ENCODE data around the gene PCDHGA4. TPM values are rescaled to one million over a fixed set of nuclear protein-coding genes. Genes with fewer than 3 reads are reported as not detected.
"Not testable (repeated sequence)": the region's sequence is repeated elsewhere in the genome, so short reads cannot be mapped to it uniquely, and the experiment has no call there.

The PCDHGA4 gene
- 10.6 TPM for total RNA-seq

- no peak for DNase-seq (ENCODE audit: low spot score)
- intact Hi-C loops (cut with DNase I), result no loop called here
- no peak for ATAC-seq
Observed at GRCh38 chr5:141354900-141355469, at the start of gene PCDHGA4. Gene PCDHGA4, plus strand, starts transcription at chr5:141355021. Its CDS starts 87 bp downstream, at chr5:141355108.

- no peak for DNase-seq (ENCODE audit: low spot score)
- no peak for ATAC-seq
- intact Hi-C loops (cut with DNase I), result no loop called here
Observed at GRCh38 chr5:141306630-141307029, 48.2 kb upstream of the PCDHGA4 start.

GRCh38 chr5:141313711-141314110, 41.1 kb upstream of the PCDHGA4 start:
- DNase-seq (ENCODE audit: low spot score), result no peak
- ATAC-seq, result no peak
- intact Hi-C loops (cut with DNase I), result no loop called here

DNA sequence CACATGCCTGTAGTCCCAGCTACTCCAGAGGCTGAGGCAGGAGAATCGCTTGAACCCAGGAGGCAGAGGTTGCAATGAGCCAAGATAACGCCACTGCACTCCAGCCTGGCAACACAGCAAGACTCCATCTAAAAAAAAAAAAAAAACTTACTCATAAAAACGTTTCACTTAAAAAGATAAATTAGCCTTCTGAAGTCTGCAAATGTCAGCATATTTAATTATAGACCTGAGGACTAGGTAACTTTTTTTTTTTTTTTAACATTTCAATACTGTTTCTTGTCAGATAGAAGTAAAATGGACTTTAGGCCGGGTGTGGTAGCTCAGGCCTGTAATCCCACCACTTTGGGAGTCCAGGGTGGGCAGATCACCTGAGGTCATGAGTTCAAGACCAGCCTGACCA, 37.9 kb upstream of the PCDHGA4 start:
- ATAC-seq; intact Hi-C loops (cut with DNase I): not testable (repeated sequence)

DNA sequence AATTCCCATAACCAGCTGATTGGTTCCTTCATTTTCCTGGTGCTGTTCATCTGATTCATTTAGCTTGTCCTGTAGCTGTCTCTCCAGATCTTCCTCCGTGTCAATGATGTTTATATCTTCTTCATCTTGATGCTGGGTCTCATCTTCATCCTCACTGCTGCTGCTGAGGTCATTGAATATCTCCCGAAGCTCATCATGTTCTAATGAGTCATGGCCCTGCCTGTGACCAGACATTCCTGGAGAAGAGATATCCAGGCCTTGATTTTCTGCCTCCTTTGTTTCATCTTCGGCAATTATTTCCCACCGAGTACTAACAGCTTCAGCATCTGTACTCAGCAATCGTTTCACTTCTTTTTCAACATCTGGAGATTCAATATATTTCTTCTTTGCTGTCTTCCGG, 35.6 kb upstream of the PCDHGA4 start:
- ATAC-seq, result no peak
- no peak for DNase-seq (ENCODE audit: low spot score)
- intact Hi-C loops (cut with DNase I), result no loop called here

More for the DNA sequence above, 37.9 kb upstream of the PCDHGA4 start:
- DNase-seq (ENCODE audit: low spot score), result not testable (repeated sequence)

- intact Hi-C loops (cut with DNase I), result loop anchor here (5.0 kb wide), 1 partner anchor 238 kb away; no protein-coding TSS in a partner anchor
- ATAC-seq (no peak), DNase-seq (ENCODE audit: low spot score) (no peak)
Observed at GRCh38 chr5:141319699-141320098, 35.1 kb upstream of the PCDHGA4 start.

DNA sequence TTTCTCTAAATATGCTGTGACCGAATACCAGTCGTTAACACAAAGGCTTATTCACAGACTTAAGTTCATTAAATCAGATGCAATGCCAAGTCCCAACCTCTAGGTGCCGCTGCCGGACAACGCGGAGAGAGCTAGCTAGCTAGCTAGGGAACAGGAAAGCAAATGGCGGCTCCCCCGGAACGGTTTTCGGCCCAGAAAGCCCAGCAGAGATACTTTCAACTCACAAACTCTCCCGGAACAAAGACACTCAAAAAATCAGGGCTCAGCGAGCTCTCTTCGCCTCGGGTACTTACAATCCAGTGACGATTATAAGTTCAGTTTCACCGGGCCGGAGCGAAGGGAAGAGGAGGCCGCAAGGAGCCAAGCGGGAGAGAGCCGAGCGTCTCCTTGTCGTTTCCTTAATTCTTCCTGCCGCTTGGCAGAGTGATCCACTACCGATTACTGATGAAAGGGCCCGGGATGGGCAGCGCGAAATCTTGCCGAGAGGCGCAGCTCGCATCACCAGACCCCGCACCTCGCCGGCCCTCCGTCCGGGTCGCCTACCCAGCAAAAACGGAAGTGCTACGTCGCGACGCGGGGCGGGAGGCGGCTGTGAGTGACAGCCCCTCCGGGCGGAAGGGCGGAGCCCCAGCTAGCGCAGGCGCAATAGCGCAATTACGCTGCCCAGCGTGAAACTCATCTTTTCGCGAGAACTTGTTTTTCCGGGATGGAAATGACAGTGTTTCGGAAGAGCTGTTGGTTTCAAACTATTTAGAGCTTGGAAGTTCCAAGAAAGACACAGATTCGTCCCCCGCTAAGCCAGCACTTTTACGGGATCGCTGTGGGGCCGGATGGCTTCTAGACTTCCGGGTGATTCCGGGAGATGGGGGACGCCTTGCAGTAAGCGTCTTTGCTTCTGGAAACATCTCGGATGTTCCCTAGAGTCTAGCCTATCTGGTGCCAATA, 34.3 kb upstream of the PCDHGA4 start, which contains the start of gene TAF7:
TSS of gene TAF7 (minus strand) at position 560 of the 945 bp plus-strand sequence. CDS start 740 bp downstream, outside the sequence.
- DNase-seq (ENCODE audit: low spot score) (peak; percentile 95), ATAC-seq (peak; percentile 100)
- intact Hi-C loops (cut with DNase I), result loop anchor here (5.0 kb wide), 1 partner anchor 237 kb away; no protein-coding TSS in a partner anchor

DNA sequence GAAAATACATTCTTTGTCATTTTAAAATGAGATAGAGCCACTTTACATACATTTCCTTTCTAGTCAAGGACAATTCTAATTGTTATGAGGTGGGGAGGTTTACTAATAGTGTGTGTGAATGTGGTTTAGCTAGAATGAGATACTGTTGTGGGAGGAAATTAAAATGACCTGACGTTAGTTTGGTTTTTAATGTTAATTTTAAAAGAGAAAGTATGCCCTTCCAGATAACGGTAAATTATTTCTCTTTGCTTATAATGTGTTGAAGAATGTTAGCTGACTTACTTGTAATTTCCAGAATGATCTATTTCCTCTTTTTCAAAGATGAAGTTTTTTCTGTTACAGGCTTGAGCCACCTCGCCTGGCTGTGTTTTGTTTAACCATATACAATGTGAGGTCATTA, 32.6 kb upstream of the PCDHGA4 start:
- DNase-seq (ENCODE audit: low spot score), result no peak
- intact Hi-C loops (cut with DNase I), result loop anchor here (5.0 kb wide), 1 partner anchor 235 kb away; no protein-coding TSS in a partner anchor
- no peak for ATAC-seq

GRCh38 chr5:141326088-141326854, 28.6 kb upstream of the PCDHGA4 start:
- DNase-seq (ENCODE audit: low spot score), result peak; percentile 75
- peak; percentile 88 for ATAC-seq
- intact Hi-C loops (cut with DNase I), result no loop called here

- DNase-seq (ENCODE audit: low spot score) (no peak), ATAC-seq (no peak)
- intact Hi-C loops (cut with DNase I), result no loop called here
Observed at GRCh38 chr5:141328231-141328630, 26.6 kb upstream of the PCDHGA4 start.

DNA sequence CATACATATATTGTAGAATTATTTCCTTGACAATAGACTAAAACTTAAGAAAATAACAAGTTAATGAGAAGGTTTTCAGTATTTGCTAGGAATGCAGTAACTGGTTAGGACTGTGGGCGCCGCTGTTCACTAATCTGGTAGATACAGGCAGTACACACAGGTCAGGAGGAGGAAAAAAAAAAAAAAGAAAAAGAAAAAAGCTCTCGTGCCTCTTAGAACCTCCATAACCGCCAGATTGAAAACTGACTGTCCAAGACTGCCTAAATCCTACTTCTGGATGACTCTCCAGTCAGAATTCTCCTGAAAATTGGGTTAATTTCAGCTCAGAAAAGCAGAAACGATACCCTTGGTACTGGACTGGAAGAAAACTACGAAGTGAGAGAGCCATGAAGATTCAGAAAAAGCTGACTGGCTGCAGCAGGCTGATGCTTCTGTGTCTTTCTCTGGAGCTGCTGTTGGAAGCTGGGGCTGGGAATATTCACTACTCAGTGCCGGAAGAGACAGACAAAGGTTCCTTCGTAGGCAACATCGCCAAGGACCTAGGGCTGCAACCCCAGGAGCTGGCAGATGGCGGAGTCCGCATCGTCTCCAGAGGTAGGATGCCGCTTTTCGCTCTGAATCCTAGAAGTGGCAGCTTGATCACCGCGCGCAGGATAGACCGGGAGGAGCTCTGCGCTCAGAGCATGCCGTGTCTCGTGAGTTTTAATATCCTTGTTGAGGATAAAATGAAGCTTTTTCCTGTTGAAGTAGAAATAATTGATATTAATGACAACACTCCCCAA, 24.3 kb upstream of the PCDHGA4 start, which contains the start of gene PCDHGA1:
TSS of gene PCDHGA1 (plus strand) at position 216 of the 782 bp plus-strand sequence.
- no peak for ATAC-seq
- DNase-seq (ENCODE audit: low spot score), result no peak

GRCh38 chr5:141332571-141332970, 22.2 kb upstream of the PCDHGA4 start:
- intact Hi-C loops (cut with DNase I); DNase-seq (ENCODE audit: low spot score); ATAC-seq: not testable (repeated sequence)

More for the DNA sequence above, 24.3 kb upstream of the PCDHGA4 start, which contains the start of gene PCDHGA1:
- intact Hi-C loops (cut with DNase I), result no loop called here

DNA sequence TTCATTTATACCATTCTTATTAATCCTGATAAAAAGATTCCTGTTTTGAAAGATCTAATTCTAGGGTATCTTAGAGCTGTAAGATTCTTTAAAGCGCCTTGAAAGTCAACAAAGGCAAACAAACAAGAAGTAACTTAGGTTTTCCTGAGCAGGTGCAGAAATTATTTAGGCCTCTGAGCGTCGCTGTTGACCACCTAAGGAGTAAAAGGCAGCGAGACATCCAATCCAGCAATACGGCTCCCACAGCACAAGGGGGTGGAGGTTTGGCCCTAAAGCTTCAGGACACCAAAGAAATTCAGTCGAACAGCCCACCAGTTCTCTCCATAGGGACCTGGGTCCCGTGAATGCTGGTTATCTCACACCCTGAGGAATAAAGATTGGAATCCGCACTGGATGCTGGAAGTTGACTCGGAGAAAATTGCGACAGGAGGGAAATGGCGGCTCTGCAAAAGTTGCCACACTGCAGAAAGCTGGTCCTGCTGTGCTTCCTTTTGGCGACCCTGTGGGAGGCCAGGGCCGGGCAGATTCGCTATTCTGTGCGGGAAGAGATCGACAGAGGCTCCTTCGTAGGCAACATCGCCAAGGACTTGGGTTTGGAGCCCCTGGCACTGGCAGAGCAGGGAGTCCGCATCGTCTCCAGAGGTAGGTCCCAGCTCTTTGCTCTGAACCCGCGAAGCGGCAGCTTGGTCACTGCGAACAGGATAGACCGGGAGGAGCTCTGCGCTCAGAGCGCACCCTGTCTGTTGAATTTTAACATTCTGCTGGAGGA, 16.1 kb upstream of the PCDHGA4 start, which contains the start of gene PCDHGA2:
TSS of gene PCDHGA2 (plus strand) at position 223 of the 769 bp plus-strand sequence.
- ATAC-seq (peak; percentile 90), DNase-seq (ENCODE audit: low spot score) (no peak)
- intact Hi-C loops (cut with DNase I), result no loop called here

- intact Hi-C loops (cut with DNase I); ATAC-seq; DNase-seq (ENCODE audit: low spot score): not testable (repeated sequence)
Observed at GRCh38 chr5:141340781-141341354, 14.0 kb upstream of the PCDHGA4 start.

DNA sequence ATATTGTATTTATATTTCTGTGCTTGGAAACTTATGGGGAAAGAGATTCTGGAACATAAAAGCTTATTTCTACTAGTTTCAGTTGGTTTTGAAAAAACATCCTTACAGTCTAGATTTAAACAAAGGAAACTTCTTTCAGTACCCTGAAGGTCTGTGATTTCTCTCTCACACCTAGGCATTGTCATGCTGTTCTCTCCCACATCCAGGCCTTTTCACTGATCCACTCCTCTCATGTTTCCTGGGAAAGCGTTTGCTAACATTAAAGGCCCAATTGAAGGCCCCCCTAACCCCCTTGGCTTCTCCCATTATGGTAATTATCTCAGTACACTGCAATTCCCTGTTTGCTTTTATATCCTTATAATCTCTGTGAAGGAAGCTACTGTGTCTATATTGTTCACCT, 12.0 kb upstream of the PCDHGA4 start:
- no peak for ATAC-seq
- DNase-seq (ENCODE audit: low spot score), result no peak
- intact Hi-C loops (cut with DNase I), result no loop called here

DNA sequence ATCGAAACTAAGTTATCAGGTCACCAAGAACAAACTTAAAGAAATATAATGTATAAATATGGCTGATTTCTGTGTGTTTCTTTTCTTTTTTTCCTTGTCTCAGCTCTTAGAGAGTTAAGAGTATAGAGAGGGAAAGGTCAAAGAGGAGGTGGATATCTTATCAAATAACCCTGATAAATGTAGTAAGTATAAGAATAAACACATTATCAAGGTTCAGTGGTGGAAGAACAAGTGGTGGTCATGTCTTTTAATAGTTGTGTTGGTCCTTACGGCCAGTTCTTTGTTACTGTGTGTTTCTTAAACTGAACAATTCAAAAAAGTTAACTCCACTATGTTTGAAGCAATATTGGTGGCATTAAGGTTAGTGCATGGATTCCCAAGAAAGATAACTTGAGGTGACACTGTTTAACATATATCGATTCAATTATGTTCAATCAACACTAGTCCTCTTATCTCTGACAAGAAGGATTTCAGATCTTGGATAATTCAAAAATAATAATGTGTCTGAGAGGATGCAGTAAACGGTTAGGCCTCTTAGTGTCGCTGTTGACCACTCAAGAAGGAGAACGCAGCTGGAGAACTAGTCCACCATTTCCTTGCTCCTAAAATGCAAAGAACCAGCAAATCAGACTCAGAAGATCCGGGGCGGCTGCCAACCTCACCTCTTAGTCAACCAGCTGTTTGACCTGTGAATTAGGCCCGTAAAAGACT, 11.4 kb upstream of the PCDHGA4 start, which contains the start of gene PCDHGA3:
TSS of gene PCDHGA3 (plus strand) at position 588 of the 711 bp plus-strand sequence. CDS start 205 bp downstream, outside the sequence.
- ATAC-seq (no peak), DNase-seq (ENCODE audit: low spot score) (no peak)
- intact Hi-C loops (cut with DNase I), result no loop called here
